Panc1 (cell line): ENCODE measurements around the gene RHBDL1.

Experiments
- CTCF ChIP-seq: fragments of 450-650 bp; IDR thresholded peaks from 2 replicates; pipeline ENCODE4 v1.5.1; 2017; ENCODE audit warnings: mild to moderate bottlenecking
- POLR2AphosphoS5 ChIP-seq: IDR thresholded peaks from 2 replicates; pipeline ENCODE4 v1.6.1; 2012; ENCODE audit warnings: mild to moderate bottlenecking, low read depth, low read length, moderate library complexity
- REST ChIP-seq, 2 experiments: IDR thresholded peaks; 2 replicates each; pipeline ENCODE4 v1.6.1; 2011 to 2012; ENCODE audit warnings: low read depth in 2 of 2, control low read depth in 1 of 2, low read length in 1 of 2, mild to moderate bottlenecking in 1 of 2, moderate library complexity in 1 of 2; ENCODE audit not compliant: insufficient read depth in 1 of 2
- SIN3A ChIP-seq: IDR thresholded peaks from 2 replicates; pipeline ENCODE4 v1.6.1; 2012; ENCODE audit warnings: low read depth, mild to moderate bottlenecking, low read length, moderate library complexity, borderline replicate concordance; ENCODE audit not compliant: insufficient read depth
- TCF7L2 ChIP-seq: IDR thresholded peaks from 2 replicates; pipeline ENCODE4 v1.6.1; 2011; ENCODE audit warnings: mild to moderate bottlenecking, low read depth, low read length, inconsistent platforms

- TF ChIP-seq CTCF (no peak), POLR2AphosphoS5 (no peak), SIN3A (no peak), REST (IDR thresholded peaks at IDR 0.05; ENCODE audit: insufficient read depth in 1 of 2, low read depth in 2 of 2, low read length in 1 of 2) (no peak), TCF7L2 (no peak)
Measured at GRCh38 chr16:717450-718245, 42.2 kb downstream of the RHBDL1 start.
